ENCODE measurements around the gene SGO1.
"Not testable (repeated sequence)": the region's sequence is repeated elsewhere in the genome, so short reads cannot be mapped to it uniquely, and the experiment has no call there.

The SGO1 gene

GRCh38 chr3:20218215-20218614 lies 32.2 kb upstream of the SGO1 start:
- no peaks in the 10 kb centered on the region for H3K36me3 ChIP-seq (ENCODE audit: control insufficient read depth in 4 of 4, insufficient read depth in 4 of 4, low read length in 3 of 4)
- WGBS (ENCODE audit: insufficient coverage), result 91% methylated on average over 3 of the region's 3 CpGs
- H3K9me3 ChIP-seq (ENCODE audit: control extremely low read depth in 1 of 5, control insufficient read depth in 4 of 5, insufficient read depth in 2 of 5, low read depth in 1 of 5, low read length in 4 of 5), result no peaks in the 10 kb centered on the region
- CTCF ChIA-PET, result no interaction called here
- no peaks in the 10 kb centered on the region for H3K4me1 ChIP-seq (ENCODE audit: control extremely low read depth in 1 of 4, control insufficient read depth in 4 of 4, insufficient read depth in 4 of 4, low read length in 3 of 4)
- DNase-seq, result no peak
- no peak overlapping the region for H3K27ac ChIP-seq (ENCODE audit: insufficient read depth in 1 of 2, low read depth in 1 of 2, low read length in 2 of 2, poor library complexity in 1 of 2, severe bottlenecking in 2 of 2)
- POLR2A ChIA-PET, result no interaction called here
- no peak overlapping the region for H3K4me3 ChIP-seq (ENCODE audit: control insufficient read depth in 1 of 7, extremely low read depth in 1 of 7, insufficient read depth in 4 of 7, low read depth in 2 of 7, low read length in 6 of 7)
- H3K27me3 ChIP-seq (replicated peaks in 2 of 5; ENCODE audit: control insufficient read depth in 4 of 5, insufficient read depth in 5 of 5, low read length in 4 of 5), result peaks cover 0 to 2% (median 0%) of the 10 kb centered on the region in 5 experiments

- no peak for DNase-seq
- ChIA-PET CTCF (no interaction called here), POLR2A (no interaction called here)
- Histone ChIP-seq H3K36me3 (ENCODE audit: control insufficient read depth in 4 of 4, insufficient read depth in 4 of 4, low read length in 3 of 4) (no peaks in the 10 kb centered on the region), H3K9me3 (ENCODE audit: control extremely low read depth in 1 of 5, control insufficient read depth in 4 of 5, insufficient read depth in 2 of 5, low read depth in 1 of 5, low read length in 4 of 5) (no peaks in the 10 kb centered on the region), H3K27ac (ENCODE audit: insufficient read depth in 1 of 2, low read depth in 1 of 2, low read length in 2 of 2, poor library complexity in 1 of 2, severe bottlenecking in 2 of 2) (no peak overlapping the region), H3K4me1 (ENCODE audit: control extremely low read depth in 1 of 4, control insufficient read depth in 4 of 4, insufficient read depth in 4 of 4, low read length in 3 of 4) (no peaks in the 10 kb centered on the region), H3K4me3 (ENCODE audit: control insufficient read depth in 1 of 7, extremely low read depth in 1 of 7, insufficient read depth in 4 of 7, low read depth in 2 of 7, low read length in 6 of 7) (no peak overlapping the region), H3K27me3 (replicated peaks in 2 of 5; ENCODE audit: control insufficient read depth in 4 of 5, insufficient read depth in 5 of 5, low read length in 4 of 5) (peaks cover 0 to 2% (median 0%) of the 10 kb centered on the region in 5 experiments)
- 90% methylated on average over 2 of the region's 4 CpGs for WGBS (ENCODE audit: insufficient coverage)
Observed at GRCh38 chr3:20215636-20216035, 29.6 kb upstream of the SGO1 start.

- H3K4me3 ChIP-seq (ENCODE audit: control insufficient read depth in 1 of 7, extremely low read depth in 1 of 7, insufficient read depth in 4 of 7, low read depth in 2 of 7, low read length in 6 of 7); H3K36me3 ChIP-seq (ENCODE audit: control insufficient read depth in 4 of 4, insufficient read depth in 4 of 4, low read length in 3 of 4); H3K4me1 ChIP-seq (ENCODE audit: control extremely low read depth in 1 of 4, control insufficient read depth in 4 of 4, insufficient read depth in 4 of 4, low read length in 3 of 4); DNase-seq; POLR2A ChIA-PET; H3K9me3 ChIP-seq (ENCODE audit: control extremely low read depth in 1 of 5, control insufficient read depth in 4 of 5, insufficient read depth in 2 of 5, low read depth in 1 of 5, low read length in 4 of 5); H3K27ac ChIP-seq (ENCODE audit: insufficient read depth in 1 of 2, low read depth in 1 of 2, low read length in 2 of 2, poor library complexity in 1 of 2, severe bottlenecking in 2 of 2); H3K27me3 ChIP-seq (replicated peaks in 2 of 5; ENCODE audit: control insufficient read depth in 4 of 5, insufficient read depth in 5 of 5, low read length in 4 of 5); CTCF ChIA-PET: not testable (repeated sequence)
- 100% methylated on average over 1 of the region's 1 CpG for WGBS (ENCODE audit: insufficient coverage)
Observed at GRCh38 chr3:20213491-20213890, 27.5 kb upstream of the SGO1 start.

DNA sequence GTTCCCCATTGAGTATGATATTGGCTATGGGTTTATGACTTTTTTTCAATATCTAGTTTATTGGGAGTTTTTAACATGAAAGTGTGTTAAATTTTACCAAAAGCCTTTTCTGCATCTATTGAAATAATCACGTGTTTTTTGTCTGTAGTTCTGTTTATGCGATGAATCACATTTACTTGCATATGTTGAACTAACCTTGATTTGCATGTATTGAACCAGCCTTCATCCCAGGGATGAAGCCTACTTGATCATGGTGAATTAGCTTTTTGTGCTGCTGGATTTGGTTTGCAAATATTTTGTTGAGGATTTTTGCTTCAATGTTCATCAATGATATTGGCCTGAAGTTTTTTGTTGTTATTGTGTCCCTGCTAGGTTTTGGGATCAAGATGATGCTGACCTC lies 21.9 kb upstream of the SGO1 start:
- H3K9me3 ChIP-seq (ENCODE audit: control extremely low read depth in 1 of 5, control insufficient read depth in 4 of 5, insufficient read depth in 2 of 5, low read depth in 1 of 5, low read length in 4 of 5); H3K4me1 ChIP-seq (ENCODE audit: control extremely low read depth in 1 of 4, control insufficient read depth in 4 of 4, insufficient read depth in 4 of 4, low read length in 3 of 4); H3K4me3 ChIP-seq (ENCODE audit: control insufficient read depth in 1 of 7, extremely low read depth in 1 of 7, insufficient read depth in 4 of 7, low read depth in 2 of 7, low read length in 6 of 7); CTCF ChIA-PET; H3K36me3 ChIP-seq (ENCODE audit: control insufficient read depth in 4 of 4, insufficient read depth in 4 of 4, low read length in 3 of 4); POLR2A ChIA-PET; DNase-seq; H3K27me3 ChIP-seq (replicated peaks in 2 of 5; ENCODE audit: control insufficient read depth in 4 of 5, insufficient read depth in 5 of 5, low read length in 4 of 5); H3K27ac ChIP-seq (ENCODE audit: insufficient read depth in 1 of 2, low read depth in 1 of 2, low read length in 2 of 2, poor library complexity in 1 of 2, severe bottlenecking in 2 of 2): not testable (repeated sequence)
- WGBS (ENCODE audit: insufficient coverage), result no CpG with 5 or more reads among the region's 2 CpGs

DNA sequence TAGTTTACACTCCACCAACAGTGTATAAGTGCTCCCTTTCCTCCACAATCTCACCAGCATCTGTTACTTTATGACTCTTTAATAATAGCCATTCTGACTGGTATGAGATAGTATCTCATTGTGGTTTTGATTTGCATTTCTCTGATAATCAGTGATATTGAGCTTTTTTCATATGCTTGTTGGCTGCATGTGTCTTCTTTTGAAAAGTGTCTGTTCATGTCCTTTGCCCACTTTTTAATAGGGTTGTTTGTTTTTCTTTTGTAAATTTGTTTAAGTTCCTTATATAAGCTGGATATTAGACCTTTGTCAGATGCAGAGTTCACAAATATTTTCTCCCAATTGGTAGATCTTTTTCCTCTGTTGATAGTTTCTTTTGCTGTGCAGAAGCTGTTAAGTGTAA lies 19.9 kb upstream of the SGO1 start:
- CTCF ChIA-PET; H3K4me1 ChIP-seq (ENCODE audit: control extremely low read depth in 1 of 4, control insufficient read depth in 4 of 4, insufficient read depth in 4 of 4, low read length in 3 of 4): not testable (repeated sequence)

DNA sequence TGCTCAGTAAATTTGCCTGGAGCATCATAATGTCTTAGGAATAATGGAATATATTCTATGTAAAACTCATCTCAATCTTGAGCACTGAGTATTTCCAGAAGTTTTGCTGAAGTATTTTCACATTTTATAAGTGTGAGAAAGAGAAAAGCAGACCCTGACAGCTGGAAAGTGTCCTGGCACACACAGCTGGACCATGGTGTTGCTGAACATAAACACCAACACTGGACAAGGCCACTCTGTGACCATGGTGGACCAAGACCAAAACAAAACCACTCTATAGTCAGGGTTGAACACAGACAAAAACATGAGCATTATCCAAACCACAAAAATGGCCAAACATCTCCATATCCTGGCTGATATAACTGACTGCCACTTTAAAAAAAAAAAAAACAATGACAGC lies 15.1 kb upstream of the SGO1 start:
- POLR2A ChIA-PET, result no interaction called here
- Histone ChIP-seq H3K4me3 (ENCODE audit: control insufficient read depth in 1 of 7, extremely low read depth in 1 of 7, insufficient read depth in 4 of 7, low read depth in 2 of 7, low read length in 6 of 7) (no peak overlapping the region), H3K27me3 (replicated peaks in 2 of 5; ENCODE audit: control insufficient read depth in 4 of 5, insufficient read depth in 5 of 5, low read length in 4 of 5) (no peaks in the 10 kb centered on the region), H3K36me3 (ENCODE audit: control insufficient read depth in 4 of 4, insufficient read depth in 4 of 4, low read length in 3 of 4) (no peaks in the 10 kb centered on the region), H3K4me1 (ENCODE audit: control extremely low read depth in 1 of 4, control insufficient read depth in 4 of 4, insufficient read depth in 4 of 4, low read length in 3 of 4) (no peaks in the 10 kb centered on the region), H3K27ac (ENCODE audit: insufficient read depth in 1 of 2, low read depth in 1 of 2, low read length in 2 of 2, poor library complexity in 1 of 2, severe bottlenecking in 2 of 2) (no peak overlapping the region), H3K9me3 (ENCODE audit: control extremely low read depth in 1 of 5, control insufficient read depth in 4 of 5, insufficient read depth in 2 of 5, low read depth in 1 of 5, low read length in 4 of 5) (peaks cover 0 to 2% (median 0%) of the 10 kb centered on the region in 5 experiments)
- CTCF ChIA-PET, result no interaction called here
- no peak for DNase-seq

More for the DNA sequence above, 19.9 kb upstream of the SGO1 start:
- H3K27me3 ChIP-seq (replicated peaks in 2 of 5; ENCODE audit: control insufficient read depth in 4 of 5, insufficient read depth in 5 of 5, low read length in 4 of 5); DNase-seq; POLR2A ChIA-PET; H3K27ac ChIP-seq (ENCODE audit: insufficient read depth in 1 of 2, low read depth in 1 of 2, low read length in 2 of 2, poor library complexity in 1 of 2, severe bottlenecking in 2 of 2); H3K36me3 ChIP-seq (ENCODE audit: control insufficient read depth in 4 of 4, insufficient read depth in 4 of 4, low read length in 3 of 4); H3K9me3 ChIP-seq (ENCODE audit: control extremely low read depth in 1 of 5, control insufficient read depth in 4 of 5, insufficient read depth in 2 of 5, low read depth in 1 of 5, low read length in 4 of 5); H3K4me3 ChIP-seq (ENCODE audit: control insufficient read depth in 1 of 7, extremely low read depth in 1 of 7, insufficient read depth in 4 of 7, low read depth in 2 of 7, low read length in 6 of 7): not testable (repeated sequence)

DNA sequence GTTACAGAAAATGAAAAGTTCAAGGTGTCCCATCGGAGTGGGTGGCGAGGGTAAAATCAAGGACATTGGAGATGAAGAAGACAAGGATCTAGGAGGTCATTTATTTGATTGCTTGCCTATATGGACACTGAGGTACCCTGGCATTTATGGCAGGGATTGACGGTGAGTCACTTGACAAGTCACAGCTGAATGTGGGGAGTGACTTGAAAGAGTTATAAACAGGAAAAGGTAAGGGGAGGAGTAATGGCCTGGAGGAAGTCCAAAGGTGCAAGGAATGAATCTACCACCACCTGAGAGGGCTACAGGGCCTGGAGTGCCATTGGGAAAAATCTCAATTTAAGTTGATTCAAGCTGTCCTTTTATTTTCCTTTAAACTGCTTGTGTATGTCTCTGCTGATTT lies 11.8 kb upstream of the SGO1 start:
- CTCF ChIA-PET, result interaction anchor here (0.7 to 1.4 kb wide), 2 partner anchors 9 to 12 kb away, joined by 3 read pairs; partner anchors contain the start of gene SGO1
- Histone ChIP-seq H3K27me3 (replicated peaks in 2 of 5; ENCODE audit: control insufficient read depth in 4 of 5, insufficient read depth in 5 of 5, low read length in 4 of 5) (no peaks in the 10 kb centered on the region), H3K4me3 (ENCODE audit: control insufficient read depth in 1 of 7, extremely low read depth in 1 of 7, insufficient read depth in 4 of 7, low read depth in 2 of 7, low read length in 6 of 7) (no peak overlapping the region), H3K36me3 (ENCODE audit: control insufficient read depth in 4 of 4, insufficient read depth in 4 of 4, low read length in 3 of 4) (no peaks in the 10 kb centered on the region), H3K4me1 (ENCODE audit: control extremely low read depth in 1 of 4, control insufficient read depth in 4 of 4, insufficient read depth in 4 of 4, low read length in 3 of 4) (no peaks in the 10 kb centered on the region), H3K27ac (ENCODE audit: insufficient read depth in 1 of 2, low read depth in 1 of 2, low read length in 2 of 2, poor library complexity in 1 of 2, severe bottlenecking in 2 of 2) (no peak overlapping the region), H3K9me3 (ENCODE audit: control extremely low read depth in 1 of 5, control insufficient read depth in 4 of 5, insufficient read depth in 2 of 5, low read depth in 1 of 5, low read length in 4 of 5) (no peaks in the 10 kb centered on the region)
- 95% methylated on average over 2 of the region's 3 CpGs for WGBS (ENCODE audit: insufficient coverage)
- DNase-seq, result no peak
- POLR2A ChIA-PET, result interaction anchor here (0.5 kb wide), 1 partner anchor 28 kb away, joined by 3 read pairs; no protein-coding TSS in a partner anchor

Data from common myeloid progenitor, CD34-positive (primary cell).